ENCODE measurements around the gene CCDC50.

DNA sequence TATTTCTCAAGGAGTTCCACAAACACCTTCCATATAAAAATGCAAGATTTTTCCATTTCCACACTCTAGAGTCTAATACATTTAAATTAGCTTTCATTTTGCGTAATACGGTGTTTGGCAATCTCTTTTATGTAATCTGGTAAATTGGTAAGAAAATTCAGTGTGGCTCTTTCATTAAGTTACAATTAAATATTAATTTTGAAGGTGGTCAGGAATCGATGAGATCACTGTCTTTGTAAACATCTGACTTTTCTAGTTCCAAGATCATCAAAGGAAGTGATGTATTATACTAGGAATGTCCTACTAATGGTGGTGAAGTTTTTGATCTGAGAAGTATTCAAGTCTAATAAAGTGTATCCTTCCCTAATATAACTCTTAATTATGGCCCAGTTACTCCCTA, 2.2 kb downstream of the CCDC50 start:
- TF ChIP-seq CTCF (conservative IDR thresholded peaks at IDR 0.05; ENCODE audit: low read depth, low read length): no peak
- no peak for TF ChIP-seq EZH2 (IDR thresholded peaks at IDR 0.05; ENCODE audit: borderline replicate concordance, low read depth, low read length, poor library complexity, severe bottlenecking)
